HG03571 (cell line): ENCODE measurements around the gene WDR11.
"Not testable (repeated sequence)": the region's sequence is repeated elsewhere in the genome, so short reads cannot be mapped to it uniquely, and the experiment has no call there.

ENCODE experiments used
- ATAC-seq: cut with Tn5 transposase; IDR thresholded peaks from one replicate; pipeline ENCODE4 v1.9.1; 2021; ENCODE audit not compliant: unreplicated experiment

Gene WDR11

DNA sequence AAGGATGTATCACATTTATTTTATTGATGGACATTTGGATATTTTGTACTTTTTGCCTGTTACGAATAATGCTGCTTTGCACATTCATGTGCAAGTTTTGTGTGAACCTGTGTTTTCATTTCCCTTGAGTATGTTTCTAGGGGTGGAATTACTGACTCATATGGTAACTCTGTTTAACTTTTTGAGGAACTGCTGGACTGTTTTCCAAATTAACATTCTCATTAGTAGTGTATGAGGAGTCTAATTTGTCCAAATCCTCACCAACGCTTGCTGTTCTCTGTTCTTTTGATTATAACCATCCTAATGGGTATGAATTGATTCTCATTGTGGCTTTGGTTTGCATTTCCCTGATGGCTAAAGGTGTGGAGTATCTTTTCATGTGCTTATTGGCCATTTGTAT is 3.2 kb downstream of the WDR11 start:
- no peak for ATAC-seq

DNA sequence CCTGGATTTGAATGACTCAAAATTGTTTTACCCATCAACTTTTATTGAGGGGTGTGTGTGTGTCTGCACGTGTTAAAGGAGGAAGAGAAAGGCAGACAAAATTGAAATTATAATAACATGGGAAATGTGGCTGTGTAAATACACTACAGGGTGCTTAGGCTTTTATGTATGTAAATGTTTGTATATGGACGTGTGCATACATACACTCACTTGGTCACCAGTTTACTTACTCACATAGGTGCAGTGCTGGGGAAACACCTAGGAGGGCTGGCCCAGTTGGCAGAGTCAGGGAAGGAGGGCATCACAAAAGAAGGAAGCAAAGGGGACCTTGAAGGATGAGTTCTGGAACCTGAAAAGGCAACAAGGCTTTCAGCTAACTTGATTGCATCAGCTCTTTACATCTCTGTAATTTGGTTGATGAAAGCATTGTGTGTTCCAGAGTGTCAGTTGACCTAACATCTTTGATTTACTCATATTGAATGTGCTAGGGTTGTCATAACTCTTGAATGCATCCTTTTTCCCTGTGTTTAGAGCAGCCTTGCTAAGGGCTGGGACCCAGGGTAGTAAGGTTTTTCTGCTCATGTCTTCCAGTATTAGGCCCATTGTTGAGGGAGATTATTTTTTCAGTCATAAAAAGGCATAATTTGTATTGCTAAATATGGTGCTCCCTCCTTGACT is 10.2 kb downstream of the WDR11 start:
- no peak for ATAC-seq

DNA sequence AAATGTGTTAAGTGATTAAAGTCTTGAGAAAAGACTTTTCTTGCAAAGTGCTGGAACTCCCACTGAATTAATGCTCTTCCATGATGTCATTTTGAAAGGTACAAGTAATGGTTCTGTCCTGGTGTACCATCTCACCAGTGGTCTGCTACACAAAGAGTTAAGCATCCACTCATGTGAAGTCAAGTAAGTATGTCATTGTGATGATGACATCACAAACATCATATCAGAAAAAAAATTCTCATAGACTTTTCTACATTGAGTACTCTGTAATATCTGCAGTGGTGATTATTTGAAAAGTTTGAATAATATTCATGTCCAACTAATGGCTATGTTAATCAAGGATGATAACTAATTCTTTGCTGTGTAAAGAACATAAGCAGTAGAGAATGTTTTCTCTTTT is 22.6 kb downstream of the WDR11 start:
- ATAC-seq, result no peak

DNA sequence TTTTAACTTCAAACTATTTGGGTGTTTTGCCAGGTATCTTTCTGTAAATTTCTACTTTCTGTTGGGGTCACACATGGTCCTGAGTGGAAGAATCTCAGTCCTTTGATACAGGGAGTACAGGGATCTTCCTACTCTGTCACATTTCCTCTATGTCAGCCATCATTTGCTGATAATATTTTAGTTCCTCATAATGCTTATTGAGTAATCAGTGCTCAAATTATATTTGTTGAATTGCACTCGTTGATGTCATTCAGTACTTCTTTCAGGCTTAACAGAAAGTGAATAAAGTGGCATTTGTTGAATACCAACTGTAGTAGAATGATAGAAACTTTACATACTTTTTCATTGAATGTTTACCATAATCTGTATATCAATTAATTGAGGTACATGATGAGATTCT is 31.9 kb downstream of the WDR11 start:
- no peak for ATAC-seq

DNA sequence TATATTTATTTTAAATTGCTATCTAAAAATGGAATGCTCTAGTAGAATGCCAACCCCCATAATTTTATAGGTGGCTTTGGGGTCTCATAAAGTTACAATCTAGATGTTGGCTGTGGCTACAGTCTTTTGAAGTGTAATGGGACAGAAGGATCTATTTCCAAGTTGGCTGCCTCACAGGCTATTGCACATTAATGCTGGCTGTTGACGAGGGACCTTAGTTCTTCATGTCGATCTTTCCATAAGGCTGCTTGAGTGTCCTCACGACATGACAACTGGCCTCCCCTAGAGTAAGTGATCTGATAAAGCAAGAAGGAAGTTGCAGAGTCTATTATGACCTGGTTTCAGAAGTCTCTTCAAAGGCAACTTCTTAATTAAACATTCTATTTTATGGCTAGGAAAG is 36.3 kb downstream of the WDR11 start:
- no peak for ATAC-seq

DNA sequence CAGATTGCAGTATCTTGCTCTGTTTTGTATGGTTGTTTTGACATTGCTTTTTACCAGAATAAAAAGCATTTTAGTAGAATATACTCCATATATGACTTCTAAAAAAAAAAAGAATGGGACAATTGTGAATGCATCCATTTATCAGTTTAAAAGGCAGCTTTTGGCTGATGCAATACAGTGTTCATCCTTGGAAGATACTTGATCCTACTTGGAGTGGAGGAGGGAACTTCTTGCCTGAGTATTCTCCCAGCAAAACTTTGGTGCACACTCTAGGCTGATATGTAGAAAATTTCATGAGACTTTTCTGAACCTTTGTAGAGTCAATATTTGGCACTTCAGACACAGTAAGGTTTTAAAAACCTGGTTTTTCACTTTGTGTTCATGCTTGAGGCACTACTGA is 40.2 kb downstream of the WDR11 start:
- ATAC-seq, result no peak

DNA sequence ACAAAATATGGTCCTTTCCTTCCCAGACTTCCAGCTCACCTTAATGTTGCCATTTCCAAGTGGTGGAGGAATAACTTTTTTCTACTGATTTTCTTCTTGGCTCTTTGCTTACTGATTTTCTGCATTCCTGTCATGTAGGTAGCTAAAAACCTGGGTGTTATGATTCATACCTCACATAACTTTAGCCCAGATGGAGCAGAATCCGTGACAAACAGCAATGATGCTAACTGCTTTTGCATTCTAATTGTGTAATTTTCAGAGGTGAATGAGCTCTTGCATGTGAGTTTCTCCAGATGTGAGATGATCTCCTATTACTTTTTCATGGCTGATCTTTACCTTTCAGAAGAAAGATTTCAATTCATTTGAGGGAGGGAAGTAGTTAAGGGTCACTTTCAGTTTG is 43.4 kb downstream of the WDR11 start:
- no peak for ATAC-seq

DNA sequence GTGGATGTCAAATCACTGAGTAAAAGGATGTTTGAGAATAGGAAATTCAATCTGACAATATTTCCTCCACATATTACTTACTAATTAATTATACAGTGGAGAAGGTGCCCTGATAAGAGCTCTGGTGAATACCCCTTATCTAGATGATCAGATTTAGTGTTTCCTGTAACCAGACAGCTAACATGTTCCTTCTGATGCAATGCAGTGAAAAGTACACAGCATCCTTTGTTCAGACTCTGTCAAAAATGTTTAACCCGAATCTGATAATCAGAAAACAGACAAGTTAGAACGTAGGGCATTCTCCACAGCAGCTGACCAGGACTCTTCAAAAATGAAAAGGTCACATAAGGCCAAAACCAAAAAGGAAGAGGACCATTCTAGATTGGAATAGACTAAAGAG is 46.2 kb downstream of the WDR11 start:
- ATAC-seq, result no peak

DNA sequence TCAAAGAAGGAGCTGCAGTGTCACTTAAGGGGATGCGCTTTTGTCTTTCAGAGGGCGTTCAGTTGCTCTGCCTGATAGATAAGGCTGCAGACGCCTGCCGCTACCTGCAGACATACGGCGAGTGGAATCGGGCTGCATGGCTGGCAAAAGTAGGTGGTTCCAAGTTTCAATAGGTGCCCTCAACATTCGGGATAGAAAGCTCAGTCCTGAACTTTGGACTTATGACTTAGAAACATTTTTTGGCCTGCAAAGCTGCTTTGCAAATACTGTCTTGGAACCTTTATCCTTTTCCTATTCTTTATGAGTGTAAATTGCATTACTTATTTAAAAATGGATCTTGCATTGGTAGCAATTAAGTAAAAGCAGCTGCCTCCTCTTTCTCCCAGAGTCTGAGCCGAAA is 54.1 kb downstream of the WDR11 start:
- no peak for ATAC-seq

DNA sequence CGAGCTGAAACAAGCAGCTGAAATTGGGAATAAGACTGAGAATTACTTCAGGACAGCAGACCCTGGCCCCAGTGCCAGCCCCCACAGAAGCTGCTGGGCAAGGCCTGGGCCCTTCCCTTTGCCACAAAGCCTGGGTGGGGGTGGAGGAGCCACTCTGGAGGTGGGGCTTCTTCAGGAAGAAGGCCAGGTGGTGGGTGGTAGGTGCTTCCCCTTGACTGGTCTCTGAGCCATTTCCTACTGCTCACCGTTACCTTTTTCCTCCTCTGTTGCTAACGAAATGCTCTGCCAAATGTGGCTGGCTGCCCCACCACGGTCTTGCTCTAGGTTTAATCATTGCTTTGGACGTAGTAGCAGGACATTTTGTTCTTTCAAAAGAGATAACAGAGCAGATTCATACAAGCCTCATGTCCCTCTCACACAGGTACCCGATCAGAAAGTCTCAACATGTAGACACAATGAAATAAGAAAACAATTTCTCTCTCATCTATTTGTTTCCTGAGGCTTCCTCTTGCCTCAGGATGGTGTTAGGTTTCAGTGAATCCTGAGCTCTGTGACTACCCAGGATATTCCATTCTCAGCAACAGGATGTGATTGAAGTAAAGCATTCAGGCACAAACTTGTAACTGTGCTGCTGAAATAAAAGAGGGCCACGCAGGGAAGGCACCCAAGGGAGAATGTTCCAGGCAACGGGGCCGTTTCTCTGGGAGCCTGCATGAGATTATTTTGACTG is 66.5 kb downstream of the WDR11 start:
- no peak for ATAC-seq

DNA sequence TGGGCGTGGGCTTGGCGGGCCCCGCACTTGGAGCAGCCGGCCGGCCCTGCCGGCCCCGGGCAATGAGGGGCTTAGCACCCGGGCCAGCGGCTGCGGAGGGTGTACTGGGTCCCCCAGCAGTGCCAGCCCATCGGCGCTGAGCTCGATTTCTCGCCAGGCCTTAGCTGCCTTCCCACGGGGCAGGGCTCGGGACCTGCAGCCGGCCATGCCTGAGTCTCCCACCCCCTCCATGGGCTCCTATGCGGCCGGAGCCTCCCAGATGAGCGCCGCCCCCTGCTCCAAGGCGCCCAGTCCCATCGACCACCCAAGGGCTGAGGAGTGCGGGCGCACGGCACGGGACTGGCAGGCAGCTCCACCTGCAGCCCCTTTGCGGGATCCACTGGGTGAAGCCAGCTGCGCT is 72.7 kb downstream of the WDR11 start:
- ATAC-seq, result not testable (repeated sequence)

DNA sequence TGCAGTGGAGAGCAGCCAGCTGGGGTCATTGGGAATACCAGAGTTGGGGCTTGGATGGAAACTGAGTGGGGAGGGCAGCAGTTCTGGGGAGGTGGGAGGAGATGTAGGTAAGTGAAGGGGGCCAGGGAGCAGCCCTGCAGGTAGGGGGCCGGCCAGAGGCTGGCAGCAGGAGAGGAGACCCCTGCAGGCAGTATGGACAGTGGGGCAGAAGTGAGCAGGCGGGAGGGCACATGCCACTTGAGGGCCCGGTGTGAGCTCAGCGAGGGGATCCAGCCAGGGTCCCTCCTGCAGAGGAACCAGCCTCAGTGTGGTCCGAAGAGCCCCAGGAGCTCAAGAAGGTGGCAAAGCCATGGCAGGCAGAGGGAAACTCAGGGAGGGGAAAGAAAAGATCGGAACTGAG is 75.4 kb downstream of the WDR11 start:
- ATAC-seq, result no peak

DNA sequence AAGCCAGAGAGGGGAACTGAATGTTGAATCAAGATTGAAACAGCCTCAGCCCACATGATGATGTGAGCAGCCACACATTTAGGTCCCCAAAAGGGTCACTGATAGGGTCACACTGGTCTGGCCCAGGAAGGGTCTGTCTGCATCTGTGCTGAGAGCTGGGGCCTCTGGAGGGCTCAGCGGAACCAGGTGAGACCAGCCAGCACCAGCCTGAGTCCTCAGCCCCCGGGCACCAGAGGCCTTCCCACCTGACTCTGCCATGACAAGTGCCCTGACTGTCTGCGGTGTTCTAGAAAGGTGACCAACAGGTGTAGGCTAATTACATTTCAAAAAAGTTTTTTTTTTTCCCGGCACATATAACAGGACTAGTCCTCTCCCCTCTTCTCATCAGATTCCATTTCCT is 76.2 kb downstream of the WDR11 start:
- no peak for ATAC-seq

DNA sequence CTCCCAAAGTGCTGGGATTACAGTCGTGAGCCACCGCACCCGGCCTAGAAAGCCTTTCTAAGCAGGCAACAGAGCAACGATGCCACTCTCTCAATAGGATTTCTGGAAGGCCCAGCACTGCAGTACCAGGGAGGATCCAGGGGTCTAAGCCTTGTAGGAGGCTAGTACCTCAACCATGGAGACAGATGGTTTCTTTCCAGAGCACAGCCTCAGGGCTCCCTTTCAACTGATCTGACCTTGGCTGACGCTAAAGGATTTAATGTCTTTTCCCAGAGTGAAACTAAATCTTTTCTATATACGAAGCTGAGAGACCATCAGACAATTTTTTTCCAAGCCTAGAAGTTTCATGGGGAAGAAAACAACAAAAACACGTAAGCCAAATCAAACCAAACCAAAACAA is 78.0 kb downstream of the WDR11 start:
- ATAC-seq, result no peak

DNA sequence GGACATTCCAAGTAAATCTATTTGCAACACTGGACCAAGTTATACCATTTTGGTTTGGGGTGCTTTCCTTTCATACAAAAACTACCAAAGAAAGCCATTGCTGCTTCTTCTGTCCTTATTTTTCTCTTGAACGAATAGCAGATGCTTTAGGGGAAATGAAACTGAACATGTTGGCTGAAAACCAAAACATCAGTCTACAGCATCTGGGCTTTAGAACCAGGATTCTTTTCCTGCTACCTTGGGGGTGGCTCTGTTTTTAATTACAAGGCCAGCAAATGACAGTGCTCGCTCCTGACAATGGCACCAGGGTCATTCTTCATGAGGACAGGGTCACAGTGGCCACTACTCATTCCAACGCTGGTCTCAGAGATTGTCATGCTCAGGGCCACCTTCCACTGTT is 80.3 kb downstream of the WDR11 start:
- no peak for ATAC-seq

DNA sequence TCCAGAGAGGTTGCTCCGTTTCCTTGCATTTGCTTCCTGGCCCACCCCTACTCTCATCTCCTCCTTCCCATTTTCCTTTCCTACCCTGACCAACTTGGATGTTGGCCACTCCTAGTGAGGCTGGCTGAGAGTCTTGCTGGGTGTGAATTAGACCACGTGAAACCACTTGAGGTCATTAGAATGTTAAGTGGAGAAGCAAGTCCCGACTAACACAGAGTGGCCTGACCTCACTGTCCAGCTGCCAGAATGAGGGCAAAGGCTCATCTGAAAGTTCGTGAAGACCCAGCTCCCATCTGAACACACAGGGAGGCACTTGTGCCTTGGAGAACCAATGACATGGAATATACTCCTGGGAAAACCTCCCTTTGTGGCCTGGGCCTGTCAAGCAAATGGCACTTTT is 80.8 kb downstream of the WDR11 start:
- no peak for ATAC-seq

DNA sequence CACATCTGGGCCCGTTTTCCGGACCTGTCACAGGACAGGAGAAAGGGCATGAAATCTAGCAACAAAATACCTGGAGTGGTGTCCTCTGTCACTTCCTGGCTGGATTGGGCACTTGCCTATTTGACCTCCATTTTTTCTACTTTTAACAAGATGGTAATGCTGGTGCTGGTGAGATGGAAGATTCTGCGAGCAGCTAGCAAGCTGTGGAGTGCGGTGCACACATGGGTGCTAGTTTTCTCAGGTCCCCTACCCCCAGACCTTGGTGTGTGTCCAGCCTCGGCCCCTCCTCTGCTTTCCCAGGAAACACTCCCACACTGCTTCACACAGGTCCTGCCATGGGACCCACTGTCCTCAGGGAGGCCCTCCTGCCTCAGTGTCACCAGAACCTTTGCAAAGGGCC is 87.7 kb downstream of the WDR11 start:
- ATAC-seq, result no peak

DNA sequence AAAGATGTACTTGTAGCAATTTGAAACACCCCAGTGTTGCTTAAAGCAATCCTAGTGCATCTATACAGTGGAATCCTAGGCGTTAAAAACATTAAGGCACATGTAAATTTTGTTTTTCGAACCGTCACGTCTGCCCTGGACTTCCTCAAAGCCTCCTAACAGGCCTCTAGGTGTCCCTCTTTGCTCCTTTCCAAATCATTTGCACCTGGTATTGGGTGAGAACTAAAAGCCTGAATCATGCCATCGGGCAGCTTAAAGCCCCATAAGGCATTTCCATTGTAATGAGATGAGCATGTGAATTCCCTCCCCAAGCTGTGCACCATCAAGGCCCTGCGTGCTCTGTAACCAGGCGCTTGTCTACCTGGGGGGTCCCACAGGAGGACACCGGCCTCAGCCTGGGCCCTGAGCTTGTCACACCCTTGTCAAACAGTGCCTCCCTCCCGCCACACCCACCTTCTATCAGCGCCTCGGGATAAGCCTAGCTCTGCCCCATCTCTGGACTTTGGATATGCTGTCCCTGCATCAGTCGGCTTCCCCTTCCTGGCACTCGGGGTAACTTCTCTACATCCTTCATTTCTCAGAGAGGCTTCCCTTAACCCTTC is 89.2 kb downstream of the WDR11 start:
- ATAC-seq, result no peak

DNA sequence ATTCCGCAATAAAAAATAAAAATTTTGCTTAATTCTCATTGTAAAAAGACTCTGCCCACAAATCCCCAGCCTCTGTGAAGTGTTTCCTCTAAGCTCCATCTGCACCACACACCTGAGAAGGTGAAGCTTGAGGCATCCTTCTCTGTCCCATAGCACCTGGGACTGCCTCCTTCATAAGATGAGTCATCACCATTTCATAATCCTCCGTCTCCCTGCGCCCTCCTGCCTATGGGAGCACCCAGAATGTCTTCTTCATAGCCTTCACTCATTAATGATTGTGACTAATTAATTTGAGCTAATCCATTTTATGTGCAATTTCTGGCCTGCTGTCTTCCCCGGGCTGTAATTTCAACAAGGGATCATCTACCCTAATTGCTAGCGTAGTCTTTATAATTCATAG is 90.3 kb downstream of the WDR11 start:
- ATAC-seq, result no peak

DNA sequence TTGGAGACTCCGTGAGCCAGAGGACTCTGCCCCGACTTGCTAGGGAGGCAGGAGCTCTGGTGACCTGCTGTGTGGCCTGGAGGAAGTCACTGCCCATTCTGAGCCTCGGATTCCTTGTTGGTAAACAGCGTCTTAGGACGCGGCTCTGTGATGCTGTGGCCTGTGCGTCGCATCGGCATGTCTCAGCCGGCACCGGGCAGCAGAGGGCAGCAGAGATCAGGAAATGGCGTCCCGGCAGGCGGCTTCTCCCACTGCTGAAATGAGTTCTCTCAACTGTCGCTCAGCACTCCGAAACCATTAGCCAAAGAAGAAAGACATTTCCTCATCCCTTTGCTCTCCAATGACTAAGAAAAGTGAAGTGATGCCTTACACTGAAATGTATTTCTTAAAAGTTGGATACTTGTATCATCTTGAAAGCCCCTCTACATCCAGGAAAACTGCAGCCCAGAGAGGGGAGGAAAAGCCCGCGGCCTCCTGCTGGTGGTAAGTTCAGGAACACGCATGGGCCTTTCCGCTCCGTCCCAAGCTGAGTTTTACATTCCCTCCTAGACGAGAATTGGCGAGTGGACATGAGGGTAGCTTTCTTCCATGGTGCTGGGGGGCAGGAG is 91.7 kb downstream of the WDR11 start:
- peak; percentile 97 for ATAC-seq

DNA sequence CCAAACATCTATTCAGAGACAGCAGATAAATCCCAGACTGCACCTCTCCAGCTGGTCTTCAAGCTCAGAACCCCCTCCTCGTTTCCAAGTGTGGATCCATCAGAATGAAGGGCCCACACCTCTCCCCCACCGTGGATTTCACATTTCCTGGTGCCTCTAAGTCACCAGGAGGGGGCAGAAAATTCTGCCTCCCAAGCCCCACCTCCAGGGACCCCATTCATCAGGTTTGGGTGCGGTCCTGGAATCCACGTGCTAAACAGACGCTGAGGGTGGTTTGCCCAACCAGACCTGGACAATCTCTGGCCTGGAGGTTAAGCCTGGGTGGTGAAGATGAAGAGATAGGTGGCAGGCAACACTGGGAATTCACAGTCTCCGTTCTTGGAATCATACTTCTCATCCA is 92.4 kb downstream of the WDR11 start:
- ATAC-seq, result no peak

DNA sequence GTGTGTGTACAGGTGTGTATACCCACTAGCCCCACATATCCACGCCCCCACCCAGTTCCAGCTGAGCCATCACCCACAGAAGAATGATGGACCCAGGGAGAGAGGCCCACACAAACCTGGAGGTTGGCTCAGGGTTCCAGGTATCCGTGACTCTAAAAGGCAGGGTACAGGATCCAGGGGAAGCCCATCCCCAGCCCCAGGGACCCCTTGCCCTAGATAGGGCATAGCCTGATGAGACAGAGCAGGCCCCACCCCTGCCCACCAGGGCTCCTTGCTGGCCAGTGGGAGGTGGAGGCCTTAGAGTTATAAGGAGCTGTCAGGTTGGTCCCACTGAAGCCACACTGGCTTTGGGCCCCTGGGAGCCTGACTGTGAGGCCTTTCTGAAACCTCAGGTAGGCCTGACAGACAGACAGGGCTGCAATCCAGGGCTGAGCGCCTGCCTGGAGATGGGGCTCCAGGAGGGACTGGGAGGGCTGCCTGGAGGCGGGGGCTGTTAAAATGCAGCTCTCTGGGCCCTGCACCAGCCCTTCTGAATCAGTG is 93.5 kb downstream of the WDR11 start:
- no peak for ATAC-seq
